Stimulated activated CD4-positive, alpha-beta T cell treated with anti-CD3 and anti-CD28 coated beads, Interleukin-1b, Interleukin-23, amount 100 ng/mL, for 24 hours (primary cell): ENCODE results near the gene MTFMT.
"Not testable (repeated sequence)": the region's sequence is repeated elsewhere in the genome, so short reads cannot be mapped to it uniquely, and the experiment has no call there.

Experiments
- DNase-seq, 4 experiments: peaks; one replicate each; pipeline ENCODE4 v3.0.0-alpha.2; 2020; ENCODE audit warnings: low read depth in 4 of 4, low spot score in 1 of 4

Gene MTFMT

DNA sequence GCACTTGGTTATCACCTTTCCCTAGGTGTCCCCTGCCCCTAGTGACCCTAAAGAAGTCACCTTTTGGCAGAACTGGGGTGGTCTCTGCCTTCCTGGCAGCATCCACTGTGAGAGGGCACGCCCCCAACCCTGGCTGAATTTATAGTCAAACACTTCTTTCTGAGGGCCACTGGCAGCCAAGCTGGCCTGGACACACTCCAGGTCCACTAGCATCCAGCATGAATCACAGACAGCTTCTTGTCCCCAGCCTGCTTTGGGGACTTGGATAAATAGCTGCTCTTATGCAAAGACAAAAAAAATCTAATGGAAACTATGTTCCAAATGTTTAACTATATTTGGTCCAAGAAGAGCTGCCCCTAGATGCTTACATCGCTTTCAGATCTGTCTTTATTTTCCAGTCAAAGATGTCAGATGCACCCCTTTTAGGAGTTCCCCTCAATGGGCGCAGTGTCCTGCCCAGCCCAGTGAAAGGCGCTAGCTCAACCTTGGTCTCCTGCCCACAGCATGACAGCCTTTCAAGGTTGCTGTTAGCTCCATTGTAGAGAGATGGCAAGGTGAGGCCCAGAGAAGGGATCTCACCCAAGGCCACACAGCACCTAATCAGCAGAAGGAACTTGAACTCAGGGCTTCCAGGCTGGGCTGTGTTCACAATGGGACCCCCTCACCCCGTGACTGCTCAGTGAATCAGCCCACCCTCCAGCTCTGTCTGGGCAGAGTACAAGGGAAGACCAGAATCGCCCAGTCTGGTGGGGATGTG lies 31.4 kb upstream of the MTFMT start:
- no peak for DNase-seq

DNA sequence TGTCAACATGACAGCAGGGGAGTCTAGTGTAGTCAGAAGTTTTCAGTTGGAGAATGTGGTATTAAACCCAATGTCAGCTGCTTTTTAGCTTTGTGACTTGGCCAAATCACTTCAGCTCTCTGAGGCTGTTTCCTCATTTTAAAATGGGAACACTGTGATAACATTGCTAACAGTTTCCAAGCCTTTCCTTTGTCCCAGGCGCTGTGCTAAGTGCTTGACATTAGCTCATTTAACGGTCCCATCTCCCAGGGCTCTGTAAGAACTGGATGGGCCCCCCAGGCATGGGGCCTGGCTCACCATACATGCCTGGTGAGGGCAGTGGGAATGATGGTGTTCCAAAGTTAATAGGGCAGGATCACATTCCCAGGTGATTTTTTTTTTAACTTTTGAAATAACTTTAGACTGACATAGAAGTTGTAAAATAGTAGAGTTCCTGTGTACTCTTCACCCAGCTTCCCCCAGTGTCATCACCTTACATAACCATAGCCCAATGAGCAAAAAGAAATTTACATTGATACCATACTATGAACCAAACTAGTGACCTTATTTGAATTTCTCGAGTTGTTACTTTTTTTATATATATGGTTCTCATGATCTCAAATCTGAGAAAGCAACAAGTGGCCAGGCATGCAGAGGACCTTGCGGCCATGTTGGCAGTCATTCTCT lies 30.6 kb upstream of the MTFMT start:
- DNase-seq, result no peak

DNA sequence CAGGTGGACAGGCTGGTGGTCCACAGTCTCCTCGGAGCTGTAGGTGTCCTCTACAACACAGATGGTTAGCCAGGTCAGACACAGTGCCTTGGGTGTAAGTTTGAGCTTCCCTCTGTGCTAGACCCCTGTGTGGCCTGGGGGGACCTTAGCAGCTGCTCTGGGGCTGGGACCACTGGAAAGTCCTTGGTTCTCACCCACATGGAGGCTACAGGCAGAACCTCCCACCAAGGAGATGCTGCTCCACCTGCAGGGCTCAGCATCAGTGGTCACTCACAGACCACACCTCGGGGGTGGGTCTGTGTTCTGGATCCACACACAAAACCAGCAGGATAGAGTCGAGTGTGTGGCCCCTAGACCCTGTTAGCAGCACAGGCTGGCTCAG lies 29.9 kb upstream of the MTFMT start:
- no peak for DNase-seq

DNA sequence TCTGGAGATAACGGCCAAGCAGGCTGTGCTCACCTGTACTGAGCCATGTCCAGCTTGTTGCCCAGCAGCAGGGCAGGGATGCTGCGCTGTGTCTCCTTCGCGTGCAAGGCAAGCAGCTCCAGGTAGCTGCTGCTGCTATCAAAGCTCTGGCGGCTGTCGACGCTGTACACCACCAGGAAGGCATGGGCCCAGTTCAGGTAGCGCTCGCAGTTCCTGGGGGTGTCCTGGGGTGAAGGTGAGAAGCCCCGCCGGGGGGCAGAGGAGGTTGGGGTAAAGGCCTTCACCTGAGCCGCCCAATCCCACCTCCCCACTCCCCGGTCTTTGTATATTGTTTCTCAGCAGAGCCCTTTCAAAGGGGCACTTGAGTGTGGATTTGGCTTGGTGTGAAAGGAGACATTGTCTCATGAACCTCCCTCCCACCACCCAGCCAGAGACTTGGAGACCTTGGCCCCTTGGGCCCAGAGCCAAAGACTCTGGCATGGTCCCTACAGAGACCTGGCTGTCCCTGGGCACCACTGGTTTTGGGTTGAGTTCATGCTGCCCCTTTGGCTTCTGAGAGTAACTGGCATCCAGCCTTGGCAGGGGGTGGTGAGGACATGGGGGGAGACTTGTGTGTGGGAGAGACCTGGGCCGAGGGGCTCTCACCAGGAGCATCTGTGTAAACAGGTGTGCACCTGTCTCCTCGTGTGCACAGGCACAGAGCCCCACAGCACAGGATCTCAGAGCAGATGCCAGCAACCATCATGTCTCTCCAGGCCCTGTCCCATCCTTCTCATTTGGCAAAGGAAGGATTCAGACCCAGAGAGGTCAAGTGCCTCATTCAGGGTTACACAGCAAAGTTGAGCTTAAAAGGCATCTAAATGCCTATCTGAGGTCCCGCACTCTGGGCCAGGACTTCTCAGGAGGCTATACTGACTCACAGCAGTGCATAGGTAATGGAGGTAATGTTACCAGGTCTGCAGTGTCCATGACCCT lies 29.2 kb upstream of the MTFMT start:
- no peak for DNase-seq

DNA sequence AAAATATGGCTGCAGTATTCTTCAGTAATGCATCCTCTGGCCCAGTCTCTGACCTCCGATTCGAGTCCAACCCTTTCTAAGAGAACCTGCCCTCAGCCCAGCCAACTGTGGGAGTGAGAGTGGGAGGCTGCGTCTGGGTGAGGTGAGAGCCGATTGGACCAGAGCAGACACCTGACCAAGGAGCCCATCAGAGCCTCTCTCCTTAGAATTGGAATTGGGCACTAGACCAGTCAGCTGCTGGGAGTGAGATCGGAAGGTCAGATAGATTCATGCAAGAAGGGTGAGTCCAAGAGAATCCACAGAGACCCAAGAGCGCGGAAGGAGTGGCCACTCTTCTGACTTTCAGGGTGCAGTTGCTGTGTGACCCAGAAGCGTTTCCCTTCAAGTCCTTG lies 28.1 kb upstream of the MTFMT start:
- no peak for DNase-seq

DNA sequence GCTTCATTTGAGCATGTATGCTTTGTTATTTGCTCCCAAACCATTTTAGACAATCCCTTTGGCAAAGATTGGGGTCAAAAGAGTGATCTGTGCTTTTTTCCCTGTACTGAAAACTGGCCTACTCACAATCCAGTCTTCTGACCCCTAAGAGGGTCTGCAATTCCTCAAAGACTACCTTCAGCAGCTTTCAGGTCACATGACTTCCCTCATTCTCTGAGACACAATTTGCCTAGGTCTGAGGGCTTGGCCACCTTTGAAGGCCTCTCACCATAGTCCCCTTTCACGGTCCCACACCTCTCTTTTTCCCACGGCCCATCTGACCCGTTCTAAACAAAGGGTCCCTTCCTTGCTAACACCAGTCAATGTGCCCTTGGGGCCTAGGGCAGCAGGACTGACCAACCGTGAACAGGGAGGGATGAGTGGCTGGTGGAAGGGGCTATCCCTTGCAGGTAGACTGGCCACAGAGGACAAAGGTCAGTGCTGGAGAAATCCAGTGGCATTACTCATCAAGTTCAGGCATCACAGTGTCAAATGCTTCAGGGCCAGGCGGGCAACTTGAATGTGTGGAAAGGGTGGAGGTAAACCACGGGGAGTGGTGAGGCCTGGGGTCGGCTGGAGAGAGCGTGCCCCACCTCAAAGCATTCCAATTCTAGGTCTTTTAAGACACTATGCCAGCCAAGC lies 27.6 kb upstream of the MTFMT start:
- no peak for DNase-seq

DNA sequence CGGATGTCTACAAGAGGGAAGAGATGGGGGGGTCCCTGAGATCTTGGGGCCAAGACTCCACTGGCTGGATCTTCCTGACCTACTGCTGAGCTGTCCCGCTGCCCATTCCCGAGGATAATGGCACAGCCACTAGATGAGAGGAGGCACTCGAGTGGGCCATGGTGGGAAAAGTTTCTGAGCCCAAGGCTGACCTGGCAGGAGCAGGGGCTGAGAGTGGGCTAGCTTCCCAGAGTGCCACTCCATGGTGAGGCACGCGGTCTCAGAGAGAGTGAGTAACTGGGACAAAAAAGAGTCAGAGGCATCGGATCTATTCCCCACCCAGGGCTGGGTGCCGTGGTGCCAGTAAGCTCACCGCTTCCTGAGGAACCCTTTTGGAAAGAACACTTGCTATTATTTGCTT lies 26.7 kb upstream of the MTFMT start:
- DNase-seq, result no peak

DNA sequence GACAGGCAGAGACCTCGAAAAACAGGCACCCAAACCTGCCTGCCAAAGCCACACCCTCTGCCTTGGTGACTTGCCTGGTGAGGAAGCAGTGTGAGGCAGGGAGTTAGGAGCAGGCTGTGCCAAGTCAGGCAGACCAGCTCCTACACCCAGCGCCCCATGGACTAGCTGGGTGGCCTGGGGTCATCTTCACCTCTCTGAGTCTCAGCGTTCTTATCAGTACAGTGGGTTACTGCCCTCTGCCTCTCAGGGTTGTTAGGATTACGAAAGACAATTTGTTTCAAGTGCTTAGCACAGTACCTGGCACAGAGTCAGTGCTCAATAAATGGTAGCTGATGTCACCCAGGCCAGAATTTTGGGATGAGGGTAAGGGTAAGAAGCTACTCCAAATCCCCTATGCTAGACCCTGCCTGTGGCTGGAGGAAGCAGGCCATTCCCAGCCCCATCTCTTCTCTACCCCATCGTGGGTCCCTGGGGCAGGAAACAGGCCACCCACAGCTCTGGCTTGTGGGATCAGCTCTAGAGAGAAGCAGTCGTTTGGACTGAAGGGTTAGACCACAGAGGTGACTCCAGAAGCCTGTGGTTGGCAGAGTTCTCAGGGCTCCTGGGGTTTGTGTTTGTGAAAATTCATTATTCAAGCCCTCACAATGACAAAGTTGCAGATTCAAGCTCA lies 25.9 kb upstream of the MTFMT start:
- no peak for DNase-seq

DNA sequence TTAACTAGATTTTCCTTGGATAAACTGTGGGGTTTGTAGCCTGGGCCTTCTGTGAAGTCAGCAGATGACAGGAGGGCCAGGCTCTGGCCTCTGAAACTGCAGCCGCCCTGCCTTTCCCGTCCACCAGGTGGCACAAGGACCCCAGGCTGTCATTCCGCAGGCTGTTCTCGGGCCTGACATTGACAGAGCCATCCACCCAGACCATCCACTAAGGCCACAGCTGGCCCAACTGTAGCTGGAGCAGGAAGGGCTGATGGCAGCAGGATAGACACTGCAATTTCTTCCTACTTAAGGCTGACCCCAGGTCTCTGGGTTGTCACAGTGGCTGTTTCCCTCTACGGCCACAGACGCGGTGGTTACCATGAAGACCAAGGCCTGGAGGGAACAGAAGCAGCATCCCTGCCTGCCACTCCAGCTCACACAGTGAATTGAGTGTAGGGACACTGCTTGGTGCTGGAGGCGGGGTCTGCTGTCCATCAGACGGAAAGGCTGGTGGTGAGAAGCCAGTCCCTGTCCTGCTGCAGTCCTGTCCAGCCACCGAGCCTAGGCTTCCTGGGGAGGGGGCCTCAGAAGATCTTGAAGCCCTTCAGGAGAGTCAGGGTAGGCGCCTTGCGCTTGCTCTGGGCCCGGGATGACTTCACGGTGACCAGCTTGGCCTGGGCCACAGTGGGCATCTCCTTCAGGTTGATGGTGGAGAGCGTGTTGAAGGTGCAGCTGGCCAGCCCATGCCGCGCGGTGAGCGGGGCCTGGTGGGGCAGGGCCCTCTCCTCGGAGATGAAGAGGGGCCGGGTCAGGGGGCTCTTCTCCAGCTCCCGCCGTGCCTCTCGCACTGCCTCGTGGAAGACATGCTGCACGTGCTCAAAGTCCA lies 25.1 kb upstream of the MTFMT start:
- peak in 3 of 4 experiments; percentile 21 to 23 (median 21) for DNase-seq

DNA sequence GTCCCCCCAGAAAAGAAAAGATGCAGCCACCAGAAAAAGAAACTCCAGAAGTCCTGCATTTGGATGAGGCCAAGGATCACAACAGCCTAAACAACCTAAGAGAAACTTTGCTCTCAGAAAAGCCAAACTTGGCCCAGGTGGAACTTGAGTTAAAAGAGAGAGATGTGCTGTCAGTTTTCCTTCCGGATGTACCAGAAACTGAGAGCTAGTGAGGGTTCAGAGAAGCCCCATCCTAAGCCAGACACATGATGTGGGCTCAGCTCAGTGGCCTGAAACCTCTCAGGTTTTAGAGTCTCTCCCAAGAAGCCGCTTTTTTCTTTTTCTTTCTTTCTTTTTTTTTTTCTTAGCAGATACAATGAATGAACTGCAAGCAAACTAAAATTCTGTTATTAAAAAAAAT lies 23.5 kb upstream of the MTFMT start:
- DNase-seq, result no peak

DNA sequence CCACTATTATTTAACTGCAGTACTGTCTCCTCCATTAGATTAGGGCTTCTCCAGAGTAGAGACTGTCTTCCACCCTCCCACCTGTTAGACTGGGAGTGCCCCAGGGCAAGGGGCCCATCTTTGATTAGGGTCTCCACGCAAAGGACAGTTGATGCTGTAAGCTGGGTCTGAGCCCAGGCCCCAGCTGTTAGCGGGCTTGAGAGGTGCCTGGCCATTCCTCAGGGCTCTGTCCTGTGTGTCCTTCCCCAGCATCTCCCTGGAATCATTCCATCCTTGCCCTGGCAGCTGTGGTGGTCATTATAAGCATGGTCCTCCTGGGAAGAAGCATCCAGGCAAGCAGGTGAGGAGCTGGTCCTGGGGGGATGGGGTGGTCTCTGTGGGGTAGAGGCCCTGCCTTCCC lies 21.8 kb upstream of the MTFMT start:
- no peak for DNase-seq

DNA sequence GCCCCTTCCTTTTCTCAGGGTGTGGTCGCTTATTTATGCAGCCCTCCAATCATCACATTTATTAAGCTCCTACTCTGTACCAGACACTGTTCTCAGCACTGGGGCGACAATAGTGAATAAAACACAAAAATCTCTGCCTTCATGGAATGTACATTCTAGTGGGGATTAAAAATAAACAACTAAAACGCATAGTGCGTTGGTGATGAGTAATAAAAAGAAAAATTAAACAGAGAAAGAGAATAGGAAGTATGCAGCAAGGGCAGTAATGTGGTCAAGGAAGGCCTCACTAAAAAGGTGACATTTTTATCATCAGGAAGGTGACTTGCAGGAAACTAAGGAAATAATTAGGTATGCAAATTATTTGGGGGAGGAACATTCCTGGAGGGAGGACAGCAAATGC lies 20.8 kb upstream of the MTFMT start:
- DNase-seq, result no peak

DNA sequence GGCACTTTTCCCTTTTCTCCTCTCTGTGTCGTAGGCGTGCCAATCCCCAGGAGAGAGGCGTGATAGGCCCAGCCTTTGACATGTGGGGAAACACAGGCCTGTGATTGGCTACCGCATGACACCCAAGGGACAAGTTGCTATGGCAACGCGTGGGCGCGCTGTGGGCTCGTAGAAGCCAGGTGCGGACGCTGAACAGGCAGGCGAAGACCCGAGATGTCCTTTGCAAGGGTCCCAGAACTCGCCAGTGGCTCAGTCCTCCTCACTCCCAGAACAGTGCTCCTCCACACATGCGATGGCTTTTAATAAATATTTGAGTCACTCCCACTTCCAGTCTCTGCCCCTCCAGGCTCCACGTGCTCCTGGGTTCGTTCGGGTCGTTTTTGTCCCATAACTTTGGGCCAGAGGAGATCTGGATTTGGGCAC lies 20.0 kb upstream of the MTFMT start:
- peak; percentile 80 to 88 (median 84) for DNase-seq

DNA sequence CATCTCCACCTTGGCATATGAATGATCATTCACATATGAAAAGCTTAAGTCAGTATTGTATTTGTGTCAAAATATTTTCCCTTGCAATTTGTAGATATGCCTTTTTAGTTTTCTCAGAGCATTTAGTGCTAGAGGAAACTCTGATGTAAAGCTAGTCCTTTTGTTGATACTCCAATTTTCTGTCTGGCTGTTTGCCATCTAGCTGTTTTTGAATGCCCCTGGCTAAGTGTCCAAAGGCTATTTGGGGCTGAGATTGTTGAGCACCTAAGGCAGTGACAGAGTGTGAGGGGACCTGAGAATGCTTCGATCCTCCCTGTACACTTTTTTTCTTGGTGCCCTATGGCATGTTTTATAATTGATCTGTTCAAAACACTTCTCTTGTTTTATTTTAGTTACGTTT lies 18.8 kb upstream of the MTFMT start:
- no peak for DNase-seq

DNA sequence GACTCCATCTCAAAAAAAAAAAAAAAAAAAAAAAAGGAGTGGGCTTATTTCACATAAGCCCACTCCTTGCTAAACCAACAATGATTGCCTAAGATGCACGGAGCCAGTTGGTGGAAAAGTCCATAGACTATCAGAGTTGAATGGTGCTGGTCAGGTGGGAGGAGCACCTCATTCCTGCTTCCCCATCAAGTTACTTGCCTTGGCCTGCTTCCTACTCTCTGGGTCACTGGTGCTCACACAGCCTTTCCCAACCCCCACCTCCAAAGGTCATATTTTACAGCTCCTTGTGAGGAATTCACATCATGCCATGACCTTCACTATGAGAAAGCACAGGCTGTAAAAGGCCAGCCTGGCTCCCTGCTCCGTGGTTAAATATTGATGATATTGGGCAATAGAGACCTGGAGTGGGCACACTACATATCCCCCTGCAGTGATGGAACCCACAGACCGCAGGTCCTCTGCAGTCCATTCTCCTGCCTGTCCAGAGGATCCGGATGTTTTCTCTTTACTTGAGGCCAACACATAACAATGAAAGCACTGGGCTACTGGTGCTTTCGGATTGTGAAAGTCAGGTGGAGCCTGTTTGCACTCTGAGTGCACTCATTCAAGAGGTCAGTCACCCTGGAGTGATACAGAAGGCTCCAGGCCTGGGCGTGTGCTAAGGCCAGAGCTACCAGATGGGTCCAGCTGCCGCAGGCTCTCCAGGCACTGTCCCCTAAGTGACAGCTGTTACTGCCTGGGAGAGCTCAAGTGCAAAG lies 15.5 kb upstream of the MTFMT start, which contains the start of gene SLC51B:
SLC51B (plus strand) TSS at position 664 of the 758 bp plus-strand sequence. CDS start 4,618 bp downstream, outside the sequence.
- no peak for DNase-seq

DNA sequence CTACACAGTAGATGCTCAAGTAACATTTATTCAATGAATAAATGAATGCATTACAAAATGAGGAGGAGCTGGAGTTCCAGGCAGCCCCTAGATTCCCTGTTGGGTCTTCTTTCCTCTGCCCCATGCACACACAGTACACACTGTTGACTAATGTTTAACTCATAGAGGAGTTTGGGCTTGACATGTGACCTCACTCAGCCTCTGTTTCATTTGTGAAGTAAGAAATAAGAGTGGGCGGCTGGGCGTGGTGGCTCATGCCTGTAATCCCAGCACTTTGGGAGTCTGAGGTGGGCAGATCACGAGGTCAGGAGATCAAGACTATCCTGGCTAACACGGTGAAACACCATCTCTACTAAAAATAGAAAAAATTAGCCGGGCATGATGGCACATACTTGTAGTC lies 14.8 kb upstream of the MTFMT start:
- DNase-seq, result not testable (repeated sequence)

DNA sequence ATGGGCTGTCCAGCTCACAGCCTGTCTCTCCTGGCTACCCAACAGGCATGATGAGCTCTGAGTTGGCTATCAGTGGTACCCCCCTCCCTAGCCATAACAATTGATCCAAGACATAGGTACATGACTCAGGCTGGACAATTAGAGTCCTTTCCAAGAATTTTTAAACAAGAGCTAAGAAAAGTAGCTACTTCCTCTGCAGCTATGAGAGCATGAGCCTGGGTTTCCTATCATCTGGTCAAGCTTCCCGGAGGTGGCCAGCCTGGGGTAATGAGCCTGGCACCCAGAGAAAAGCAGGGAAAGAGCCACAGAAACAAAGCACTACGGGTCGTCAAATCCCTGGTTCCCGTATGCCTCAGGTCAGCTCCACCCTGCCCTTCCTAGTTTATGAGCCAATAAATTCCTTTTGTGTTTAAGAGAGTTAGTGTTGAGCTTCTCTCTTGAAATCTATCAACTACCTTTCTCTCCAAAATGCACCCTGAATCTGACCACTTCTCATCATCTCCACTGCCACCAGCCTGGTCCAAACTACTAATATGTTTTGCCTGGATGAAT lies 13.4 kb upstream of the MTFMT start:
- DNase-seq, result no peak

DNA sequence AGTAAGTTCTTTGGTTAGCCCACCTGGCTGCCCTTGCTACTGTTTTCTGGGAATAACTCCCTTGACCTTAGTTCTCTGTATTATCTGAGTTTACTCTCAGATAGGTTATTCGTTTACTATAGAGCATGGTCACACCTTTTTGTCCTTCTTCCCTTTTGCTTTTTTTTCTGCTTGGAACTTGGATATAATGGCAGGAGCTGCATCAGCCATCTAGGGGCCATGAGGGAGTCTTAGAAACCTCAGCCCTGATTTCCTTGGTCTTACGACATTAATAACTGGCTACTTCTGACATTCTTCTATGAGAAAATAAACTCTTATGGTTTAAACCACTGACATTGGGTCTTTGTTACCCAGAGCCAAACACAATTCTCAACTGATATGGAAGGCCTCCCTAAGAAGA lies 12.3 kb upstream of the MTFMT start:
- DNase-seq, result no peak

DNA sequence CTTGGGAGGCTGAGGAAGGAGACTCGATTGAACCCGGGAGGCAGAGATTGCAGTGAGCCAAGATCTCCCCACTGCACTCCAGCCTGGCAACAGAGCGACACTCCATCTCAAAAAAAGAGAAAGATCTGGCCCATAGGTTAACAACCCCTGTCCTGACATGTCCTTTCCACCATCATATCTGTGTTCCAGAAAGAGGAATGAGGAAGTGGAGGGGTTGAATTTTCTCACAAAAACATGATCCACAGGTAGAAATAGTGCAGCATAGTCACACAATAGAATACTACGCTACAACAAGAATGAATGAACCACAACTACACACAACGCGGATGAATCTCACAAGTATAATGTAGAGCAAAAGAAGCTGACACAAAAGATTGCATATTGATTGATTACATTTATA lies 11.0 kb upstream of the MTFMT start:
- no peak for DNase-seq
